ENCODE measurements around the gene MGMT.

The MGMT gene

DNA sequence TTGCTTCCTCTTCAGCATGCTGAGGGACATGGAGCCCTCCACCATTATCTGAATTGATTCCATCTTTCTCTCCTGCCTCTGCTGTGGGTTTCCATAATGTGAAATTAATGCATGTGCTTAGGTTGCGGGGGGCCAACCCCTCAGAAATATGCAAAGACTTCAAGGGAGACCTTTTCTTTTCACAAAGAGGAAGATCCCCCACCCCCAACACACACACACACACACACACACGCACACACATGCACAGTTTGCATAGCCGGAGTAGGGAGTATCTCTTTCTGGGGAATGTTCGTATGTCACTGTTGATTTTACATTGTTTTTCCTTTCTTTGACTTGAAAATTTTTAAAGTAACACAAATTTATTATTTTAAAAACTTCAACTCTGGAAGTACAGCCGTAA lies 193.5 kb downstream of the MGMT start:
- Histone ChIP-seq H3K4me1 (ENCODE audit: insufficient read depth, low read length) (no peaks in the 10 kb centered on the region), H3K27me3 (ENCODE audit: insufficient read depth, low read length, poor library complexity) (no peaks in the 10 kb centered on the region)
- TF ChIP-seq CTCF (IDR thresholded peaks at IDR 0.05; ENCODE audit: borderline replicate concordance, extremely low read depth, low read length, poor library complexity, severe bottlenecking), result no peak

GRCh38 chr10:129662426-129662825 lies 195.4 kb downstream of the MGMT start:
- Histone ChIP-seq H3K36me3 (ENCODE audit: insufficient read depth, low read length) (peaks cover 2% of the 10 kb centered on the region; the same call in 1 of the 2 replicates), H3K9ac (ENCODE audit: low read depth, low read length) (no peak overlapping the region), H3K4me3 (ENCODE audit: low read depth in 1 of 2, low read length in 2 of 2) (no peak overlapping the region), H3K79me2 (ENCODE audit: insufficient read depth, low read length) (no peaks in the 10 kb centered on the region), H3K27ac (ENCODE audit: low read length) (no peak overlapping the region), H3K9me3 (ENCODE audit: insufficient read depth, low read length, severe bottlenecking) (peaks cover 3% of the 10 kb centered on the region), H3K4me2 (ENCODE audit: insufficient read depth, low read length) (no peak overlapping the region), H3K4me1 (ENCODE audit: insufficient read depth, low read length) (no peaks in the 10 kb centered on the region), H4K20me1 (ENCODE audit: insufficient read depth, low read length) (no peaks in the 10 kb centered on the region), H2AFZ (ENCODE audit: low read depth, low read length) (no peak overlapping the region), H3K27me3 (ENCODE audit: insufficient read depth, low read length, poor library complexity) (no peaks in the 10 kb centered on the region)
- TF ChIP-seq EZH2 (IDR thresholded peaks at IDR 0.05; ENCODE audit: borderline replicate concordance, low read depth, low read length, severe bottlenecking), result no peak
- ATAC-seq (ENCODE audit: insufficient read depth, low read depth) (no peak), DNase-seq (no peak)

More for the DNA sequence above, 193.5 kb downstream of the MGMT start:
- H3K27ac ChIP-seq (ENCODE audit: low read length), result no peak overlapping the region
- DNase-seq (no peak), ATAC-seq (ENCODE audit: insufficient read depth, low read depth) (no peak)
- no peak overlapping the region for H2AFZ ChIP-seq (ENCODE audit: low read depth, low read length)
- H3K9ac ChIP-seq (ENCODE audit: low read depth, low read length), result no peak overlapping the region
- peaks cover 3% of the 10 kb centered on the region for H3K9me3 ChIP-seq (ENCODE audit: insufficient read depth, low read length, severe bottlenecking)
- H4K20me1 ChIP-seq (ENCODE audit: insufficient read depth, low read length), result no peaks in the 10 kb centered on the region
- no peak overlapping the region for H3K4me3 ChIP-seq (ENCODE audit: low read depth in 1 of 2, low read length in 2 of 2)
- no peaks in the 10 kb centered on the region for H3K79me2 ChIP-seq (ENCODE audit: insufficient read depth, low read length)
- no peak overlapping the region for H3K4me2 ChIP-seq (ENCODE audit: insufficient read depth, low read length)
- H3K36me3 ChIP-seq (ENCODE audit: insufficient read depth, low read length), result no peaks in the 10 kb centered on the region

GRCh38 chr10:129670124-129670523 lies 203.1 kb downstream of the MGMT start:
- no peaks in the 10 kb centered on the region for H3K4me1 ChIP-seq (ENCODE audit: insufficient read depth, low read length)
- no peak overlapping the region for H3K9ac ChIP-seq (ENCODE audit: low read depth, low read length)
- no peak overlapping the region for H3K27ac ChIP-seq (ENCODE audit: low read length)
- H3K36me3 ChIP-seq (ENCODE audit: insufficient read depth, low read length), result peaks cover 3% of the 10 kb centered on the region; the same call in 1 of the 2 replicates
- no peak for ATAC-seq (ENCODE audit: insufficient read depth, low read depth)
- 0 out of 2 replicates have a peak, but pooled peaks cover 4% of the 10 kb centered on the region for H4K20me1 ChIP-seq (ENCODE audit: insufficient read depth, low read length)
- H3K9me3 ChIP-seq (ENCODE audit: insufficient read depth, low read length, severe bottlenecking), result peaks cover 6% of the 10 kb centered on the region
- no peak overlapping the region for H3K4me2 ChIP-seq (ENCODE audit: insufficient read depth, low read length)
- H3K27me3 ChIP-seq (ENCODE audit: insufficient read depth, low read length, poor library complexity), result no peaks in the 10 kb centered on the region
- no peak overlapping the region for H3K4me3 ChIP-seq (ENCODE audit: low read depth in 1 of 2, low read length in 2 of 2)
- no peak for DNase-seq
- TF ChIP-seq EZH2 (IDR thresholded peaks at IDR 0.05; ENCODE audit: borderline replicate concordance, low read depth, low read length, severe bottlenecking), result no peak
- no peak for TF ChIP-seq CTCF (IDR thresholded peaks at IDR 0.05; ENCODE audit: borderline replicate concordance, extremely low read depth, low read length, poor library complexity, severe bottlenecking)
- no peaks in the 10 kb centered on the region for H3K79me2 ChIP-seq (ENCODE audit: insufficient read depth, low read length)
- H2AFZ ChIP-seq (ENCODE audit: low read depth, low read length), result no peak overlapping the region

DNA sequence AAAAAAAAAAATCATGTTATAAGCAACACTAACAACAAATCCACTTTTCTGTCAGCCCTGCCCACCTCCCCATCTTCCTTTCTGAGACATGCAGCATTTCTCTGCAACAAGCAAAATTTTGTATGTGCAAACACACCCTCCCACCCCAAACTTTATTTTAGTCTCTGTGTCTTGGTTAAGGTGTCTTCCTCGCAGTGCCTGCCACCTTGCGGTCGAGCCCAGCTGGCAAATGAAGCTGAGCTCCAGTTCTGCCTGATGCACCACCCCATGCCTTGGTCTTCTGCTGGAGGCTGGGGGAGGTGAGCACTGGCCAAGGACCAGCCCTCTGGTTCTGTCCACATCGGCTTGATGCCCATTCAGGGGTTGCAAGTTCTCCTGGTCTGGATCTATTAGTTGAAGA lies 206.3 kb downstream of the MGMT start:
- Histone ChIP-seq H3K4me2 (ENCODE audit: insufficient read depth, low read length) (no peak overlapping the region), H3K9me3 (ENCODE audit: insufficient read depth, low read length, severe bottlenecking) (peaks cover 6% of the 10 kb centered on the region), H3K27ac (ENCODE audit: low read length) (no peak overlapping the region), H3K36me3 (ENCODE audit: insufficient read depth, low read length) (no peaks in the 10 kb centered on the region), H3K4me1 (ENCODE audit: insufficient read depth, low read length) (no peaks in the 10 kb centered on the region), H3K27me3 (ENCODE audit: insufficient read depth, low read length, poor library complexity) (no peaks in the 10 kb centered on the region), H4K20me1 (ENCODE audit: insufficient read depth, low read length) (0 out of 2 replicates have a peak, but pooled peaks cover 4% of the 10 kb centered on the region), H3K79me2 (ENCODE audit: insufficient read depth, low read length) (no peaks in the 10 kb centered on the region), H3K4me3 (ENCODE audit: low read depth in 1 of 2, low read length in 2 of 2) (no peak overlapping the region), H3K9ac (ENCODE audit: low read depth, low read length) (no peak overlapping the region), H2AFZ (ENCODE audit: low read depth, low read length) (no peak overlapping the region)
- DNase-seq (no peak), ATAC-seq (ENCODE audit: insufficient read depth, low read depth) (no peak)
- TF ChIP-seq EZH2 (IDR thresholded peaks at IDR 0.05; ENCODE audit: borderline replicate concordance, low read depth, low read length, severe bottlenecking), result no peak
- TF ChIP-seq CTCF (IDR thresholded peaks at IDR 0.05; ENCODE audit: borderline replicate concordance, extremely low read depth, low read length, poor library complexity, severe bottlenecking), result no peak
